Activated CD8-positive, alpha-beta memory T cell treated with anti-CD3 and anti-CD28 coated beads, Interleukin-2, amount 50 U/mL, for 24 hours (primary cell): ENCODE results near the gene TBC1D1.

Experiments
- DNase-seq: peaks from one replicate; pipeline ENCODE4 v3.0.0-alpha.2; 2020; ENCODE audit errors: extremely low read depth

The TBC1D1 gene

GRCh38 chr4:37924946-37925345 is 34.1 kb downstream of the TBC1D1 start:
- DNase-seq, result no peak

GRCh38 chr4:37927434-37927833 is 36.5 kb downstream of the TBC1D1 start:
- DNase-seq, result no peak

- DNase-seq, result no peak
Measured at GRCh38 chr4:37928426-37929416, 37.8 kb downstream of the TBC1D1 start.

- DNase-seq, result no peak
Measured at GRCh38 chr4:37934096-37934495, 43.2 kb downstream of the TBC1D1 start.

- no peak for DNase-seq
Measured at GRCh38 chr4:37934609-37935008, 43.7 kb downstream of the TBC1D1 start.

GRCh38 chr4:37935026-37935425 is 44.1 kb downstream of the TBC1D1 start:
- no peak for DNase-seq

- no peak for DNase-seq
Measured at GRCh38 chr4:37936889-37937498, 46.1 kb downstream of the TBC1D1 start.

GRCh38 chr4:37938208-37938607 is 47.3 kb downstream of the TBC1D1 start:
- DNase-seq, result no peak

- DNase-seq, result no peak
Measured at GRCh38 chr4:37946503-37947179, 55.8 kb downstream of the TBC1D1 start.

GRCh38 chr4:37948542-37948941 is 57.7 kb downstream of the TBC1D1 start:
- DNase-seq, result no peak

- no peak for DNase-seq
Measured at GRCh38 chr4:37949636-37950426, 58.9 kb downstream of the TBC1D1 start.

- no peak for DNase-seq
Measured at GRCh38 chr4:37951461-37952352, 60.8 kb downstream of the TBC1D1 start.

GRCh38 chr4:37953156-37953555 is 62.3 kb downstream of the TBC1D1 start:
- DNase-seq, result no peak

GRCh38 chr4:37953620-37954293 is 62.9 kb downstream of the TBC1D1 start:
- no peak for DNase-seq

GRCh38 chr4:37956941-37957340 is 66.1 kb downstream of the TBC1D1 start:
- no peak for DNase-seq

- no peak for DNase-seq
Measured at GRCh38 chr4:37958932-37959331, 68.0 kb downstream of the TBC1D1 start.

GRCh38 chr4:37960098-37960497 is 69.2 kb downstream of the TBC1D1 start, which contains the start of gene PTTG2:
Gene PTTG2 (plus strand): TSS chr4:37960398. CDS start chr4:37960435, 37 bp downstream.
- no peak for DNase-seq

GRCh38 chr4:37960679-37961450 is 70.0 kb downstream of the TBC1D1 start:
- DNase-seq, result no peak
